Stimulated activated CD4-positive, alpha-beta T cell treated with anti-CD3 and anti-CD28 coated beads, Interleukin-4, amount 100 ng/mL, for 4 hours (primary cell): ENCODE results near the gene GAB4.

ENCODE experiments used
- DNase-seq, 2 experiments: peaks; one replicate each; pipeline ENCODE4 v3.0.0-alpha.2; 2020

GAB4 gene

DNA sequence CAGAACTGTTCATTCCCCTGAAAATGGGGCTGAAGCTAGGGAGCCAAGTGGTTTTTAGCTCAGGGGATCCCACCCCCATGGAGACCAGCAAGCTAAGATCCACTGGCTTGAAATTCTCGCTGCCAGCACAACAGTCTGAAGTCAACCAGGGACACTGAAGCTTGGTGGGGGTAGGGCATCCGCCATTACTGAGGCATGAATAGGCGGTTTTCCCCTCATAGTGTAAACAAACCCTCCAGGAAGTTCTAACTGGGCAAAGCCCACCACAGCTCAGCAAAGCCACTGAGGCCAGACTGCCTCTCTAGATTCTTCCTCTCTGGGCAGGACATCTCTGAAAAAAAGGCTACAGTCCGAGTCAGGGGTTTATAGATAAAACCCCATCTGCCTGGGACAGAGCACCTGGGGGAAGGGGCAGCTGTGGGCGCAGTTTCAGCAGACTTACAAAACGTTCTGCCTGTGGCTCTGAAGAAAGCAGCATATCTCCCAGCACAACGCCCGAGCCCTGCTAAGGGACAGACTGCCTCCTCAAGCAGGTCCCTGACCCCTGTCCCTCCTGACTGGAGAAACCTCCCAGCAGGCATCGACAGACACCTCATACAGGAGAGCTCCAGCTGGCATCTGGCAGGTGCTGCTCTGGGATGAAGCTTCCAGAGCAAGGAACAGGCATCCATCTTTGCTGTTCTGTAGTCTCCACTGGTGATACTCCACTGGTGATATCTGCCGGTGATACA is 32.7 kb downstream of the GAB4 start:
- no peak for DNase-seq

DNA sequence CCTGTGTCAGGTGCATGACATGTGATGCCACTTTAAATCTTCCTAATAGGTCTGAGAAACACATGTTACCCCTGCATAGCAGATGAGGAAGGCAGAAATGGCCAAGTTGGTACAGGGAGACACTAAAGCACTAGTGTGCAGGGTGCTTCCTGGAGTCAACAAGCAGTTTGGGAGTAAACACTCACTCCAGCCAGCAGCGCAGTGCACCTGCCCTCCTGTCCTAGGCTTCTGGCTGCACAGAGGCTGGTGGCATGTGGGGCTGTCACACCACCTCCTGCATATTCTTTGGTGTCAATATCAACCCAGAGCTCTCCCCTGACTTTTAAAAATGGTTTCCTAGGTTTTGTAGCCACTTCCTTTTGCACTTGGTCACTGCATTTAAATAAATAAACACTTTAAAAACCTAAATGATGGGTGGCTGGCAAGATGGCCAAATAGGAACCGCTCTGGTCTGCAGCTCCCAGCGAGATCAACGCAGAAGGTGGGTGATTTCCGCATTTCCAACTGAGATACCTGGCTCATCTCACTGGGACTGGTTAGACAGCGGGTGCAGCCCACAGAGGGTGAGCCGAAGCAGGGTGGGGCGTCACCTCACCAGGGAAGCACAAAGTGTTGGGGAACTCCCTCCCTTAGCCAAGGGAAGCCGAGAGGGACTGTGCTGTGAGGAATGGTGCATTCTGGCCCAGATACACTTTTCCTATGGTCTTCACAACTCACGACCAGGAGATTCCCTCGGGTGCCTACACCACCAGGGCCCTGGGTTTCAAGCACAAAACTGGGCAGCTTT is 33.5 kb downstream of the GAB4 start:
- DNase-seq, result no peak

DNA sequence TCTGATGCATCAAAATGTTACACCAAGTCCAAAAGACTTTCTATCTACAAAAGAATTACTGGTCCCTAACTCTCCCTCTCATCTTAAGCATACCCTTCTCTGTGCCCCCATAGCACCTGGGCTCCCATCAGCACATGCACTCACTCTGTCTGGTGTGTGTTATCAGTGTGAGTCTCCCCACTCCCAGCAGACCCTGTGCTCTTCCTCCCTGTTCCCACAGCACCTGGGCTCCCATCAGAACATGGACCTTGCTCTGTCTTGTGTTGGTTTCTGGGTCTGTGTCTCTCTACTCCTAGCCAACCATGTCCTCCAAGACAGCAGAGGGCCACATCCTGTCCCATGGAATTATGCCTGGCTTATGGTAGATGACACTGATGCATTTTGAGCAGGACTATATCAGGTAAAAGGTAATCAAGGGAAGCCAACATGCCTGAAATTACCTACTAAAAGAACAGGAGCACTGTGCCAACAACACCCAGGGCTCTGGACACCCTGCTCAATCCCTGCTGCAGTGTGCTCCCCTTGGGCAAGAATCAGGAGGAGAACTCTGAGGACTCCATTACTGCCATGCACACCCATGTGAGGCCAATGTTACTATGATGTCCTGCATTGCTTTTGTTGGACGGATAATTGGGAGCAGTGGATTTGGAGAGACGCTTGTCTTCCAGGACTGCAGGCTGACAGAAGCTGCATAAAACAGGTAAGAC is 34.3 kb downstream of the GAB4 start:
- DNase-seq, result no peak

DNA sequence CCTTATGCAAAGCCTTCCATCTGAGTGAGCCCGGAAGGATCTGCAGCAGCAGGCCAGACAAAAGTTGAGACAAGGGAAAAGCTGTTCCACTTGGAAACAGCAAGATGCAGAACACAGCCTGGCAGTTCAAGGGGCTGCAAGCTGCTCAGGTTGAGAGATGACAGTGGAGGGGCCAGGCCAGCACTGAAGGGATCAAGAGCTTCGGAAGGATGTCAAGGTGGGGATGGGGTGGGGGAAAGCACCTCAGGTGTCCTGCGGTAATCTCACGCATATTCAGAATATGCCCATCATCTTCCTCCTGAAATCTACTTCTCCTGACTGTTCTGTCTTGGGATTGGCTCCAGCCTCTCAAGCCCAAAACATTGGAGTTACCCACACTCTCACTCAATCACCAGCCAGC is 35.7 kb downstream of the GAB4 start:
- no peak for DNase-seq

DNA sequence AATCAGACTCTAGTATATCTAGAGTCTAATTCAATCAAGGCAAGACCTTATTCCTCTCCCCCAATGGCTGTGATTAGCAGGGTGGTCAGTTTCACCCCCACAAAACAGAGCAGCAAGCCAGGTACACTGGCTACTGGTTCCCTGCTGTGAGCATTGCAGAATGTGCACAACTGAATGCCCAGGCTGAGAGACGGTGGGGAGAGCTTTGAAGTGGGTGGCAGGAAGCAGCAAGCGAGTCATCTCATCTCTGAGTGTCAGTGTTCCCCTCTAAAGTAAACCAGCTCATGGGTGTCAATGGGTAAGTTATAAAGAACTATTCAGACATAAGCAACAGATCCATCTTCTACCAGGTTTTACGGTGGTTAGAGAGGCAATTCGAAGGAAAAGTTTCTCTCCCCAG is 37.6 kb downstream of the GAB4 start:
- DNase-seq, result no peak

DNA sequence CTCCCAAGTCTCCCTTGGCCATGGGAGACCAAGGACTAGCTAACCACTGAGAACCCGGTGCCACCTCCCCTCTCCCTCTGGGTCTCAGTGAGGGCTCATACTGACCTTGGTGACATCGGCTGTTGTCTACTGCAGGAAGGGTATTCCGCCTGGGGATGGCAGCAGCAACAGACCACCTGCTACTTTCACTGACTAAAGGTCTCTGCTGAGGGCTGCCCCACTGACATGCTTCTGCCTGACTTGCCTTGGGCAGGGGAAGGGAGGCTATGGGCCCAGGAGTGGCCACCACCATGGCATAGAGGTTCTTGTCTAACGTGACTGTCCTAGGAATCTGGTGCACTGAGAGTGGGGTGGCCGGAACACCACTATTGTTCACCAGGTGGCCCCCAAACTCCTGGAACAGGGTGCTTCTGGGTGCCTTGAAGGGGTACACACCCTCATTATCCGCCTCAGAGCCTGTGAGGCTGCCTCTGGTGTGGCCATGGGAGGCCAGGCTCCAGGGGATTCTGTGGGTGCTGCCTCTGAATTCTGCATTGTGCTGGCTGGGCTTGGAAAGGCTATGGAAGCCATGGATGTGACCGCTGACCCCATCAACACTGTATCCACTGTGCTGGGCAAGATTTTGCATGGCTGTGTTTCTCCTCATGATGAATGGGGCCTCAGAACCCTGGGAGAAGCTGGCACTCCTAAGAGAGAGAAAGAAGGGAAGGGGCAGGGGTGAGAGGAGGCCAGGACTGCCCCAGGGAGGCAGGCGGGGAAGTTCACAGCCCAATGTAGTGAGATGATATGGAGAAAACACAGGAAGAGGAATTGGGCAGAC is 38.3 kb downstream of the GAB4 start:
- DNase-seq, result no peak

DNA sequence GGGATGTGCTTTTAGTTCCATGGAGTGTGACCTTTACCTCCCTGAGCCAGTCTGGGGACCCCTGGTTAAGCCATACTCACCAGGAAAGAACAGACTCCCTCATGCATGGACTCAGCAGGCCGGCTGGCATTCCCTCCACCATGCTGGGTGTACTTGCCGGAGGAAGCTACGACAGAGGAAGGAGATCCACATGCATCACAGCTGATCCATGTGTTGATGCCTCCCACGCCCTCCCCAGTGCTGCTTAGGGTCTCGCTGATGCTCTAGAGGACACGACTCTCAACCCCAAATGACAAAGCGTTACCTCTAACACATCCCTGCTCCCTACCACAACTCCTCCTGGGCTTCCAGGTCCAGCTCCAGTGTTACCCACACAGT is 39.8 kb downstream of the GAB4 start:
- no peak for DNase-seq

DNA sequence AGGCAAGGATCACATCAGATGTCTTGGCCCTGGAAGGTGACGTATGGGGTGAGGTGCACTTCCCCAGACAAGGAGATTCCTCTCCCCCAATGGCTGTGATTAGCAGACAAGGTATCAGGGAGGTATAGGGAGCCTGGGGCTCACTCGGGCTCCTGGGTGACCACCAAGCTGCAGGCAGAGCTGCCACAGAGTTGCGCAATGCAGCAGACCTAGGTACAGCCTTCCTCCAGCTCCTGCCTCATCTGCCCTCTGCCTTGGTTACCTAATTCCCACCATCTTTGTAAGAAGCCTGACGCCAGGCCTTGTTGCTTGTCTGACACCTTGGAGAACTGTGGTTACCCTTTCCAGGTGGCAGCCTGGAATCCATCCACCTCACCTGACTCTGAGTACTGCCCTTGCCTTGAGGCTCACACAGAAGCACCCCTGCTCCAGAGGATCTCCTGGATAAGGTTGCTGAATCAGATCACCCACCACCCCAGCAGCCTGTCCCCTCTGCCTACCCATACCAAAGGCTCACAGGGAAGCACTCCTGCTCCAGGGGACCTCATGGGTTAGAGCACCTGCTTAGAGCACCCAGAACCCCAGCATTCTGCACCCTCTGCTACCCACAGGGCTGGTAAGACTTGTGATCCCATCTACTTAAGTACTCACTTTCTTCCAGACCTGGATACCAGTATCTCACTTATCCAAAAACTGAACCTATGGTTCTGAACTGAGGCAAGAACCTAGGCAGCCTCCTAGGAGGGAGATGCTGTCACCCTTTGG is 40.4 kb downstream of the GAB4 start:
- DNase-seq, result no peak

DNA sequence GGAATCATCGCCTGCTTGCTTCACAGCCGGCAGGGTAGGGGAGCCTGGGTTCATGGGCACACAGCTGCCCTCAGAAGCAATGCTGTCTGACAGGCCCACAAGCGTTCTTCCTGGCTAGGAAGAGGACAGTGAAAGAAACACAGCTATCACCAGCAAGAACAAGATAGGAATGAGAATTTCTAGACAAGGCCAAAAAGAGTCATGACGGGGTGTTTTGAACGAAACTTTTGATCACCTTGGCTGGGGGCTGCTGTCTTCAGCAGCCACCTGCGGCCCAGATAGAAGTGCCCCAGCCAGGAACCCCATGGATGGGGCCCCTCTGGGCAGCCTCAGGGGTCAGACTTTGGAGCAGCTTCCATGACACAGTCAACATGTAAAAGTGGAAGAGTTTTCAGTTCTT is 41.8 kb downstream of the GAB4 start:
- DNase-seq, result no peak

DNA sequence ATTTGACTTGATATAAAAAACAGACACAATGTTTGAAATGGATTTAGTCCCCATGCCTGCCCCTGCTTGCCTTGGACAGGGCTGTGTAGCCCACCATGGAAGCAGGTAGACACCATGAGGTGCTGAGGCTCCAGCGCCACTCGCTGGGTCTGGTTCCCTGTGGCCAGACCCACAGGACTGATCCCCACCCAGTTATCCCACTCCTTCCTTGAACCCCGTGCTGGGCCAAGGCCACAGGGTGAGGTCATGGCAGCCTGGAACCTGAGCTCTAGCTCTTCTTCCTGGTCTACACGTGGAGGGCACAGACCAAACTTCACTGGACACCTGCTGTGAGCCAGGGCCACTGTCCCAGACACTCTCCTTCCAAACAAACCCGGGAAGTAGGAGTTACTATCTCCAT is 42.5 kb downstream of the GAB4 start:
- DNase-seq, result no peak

DNA sequence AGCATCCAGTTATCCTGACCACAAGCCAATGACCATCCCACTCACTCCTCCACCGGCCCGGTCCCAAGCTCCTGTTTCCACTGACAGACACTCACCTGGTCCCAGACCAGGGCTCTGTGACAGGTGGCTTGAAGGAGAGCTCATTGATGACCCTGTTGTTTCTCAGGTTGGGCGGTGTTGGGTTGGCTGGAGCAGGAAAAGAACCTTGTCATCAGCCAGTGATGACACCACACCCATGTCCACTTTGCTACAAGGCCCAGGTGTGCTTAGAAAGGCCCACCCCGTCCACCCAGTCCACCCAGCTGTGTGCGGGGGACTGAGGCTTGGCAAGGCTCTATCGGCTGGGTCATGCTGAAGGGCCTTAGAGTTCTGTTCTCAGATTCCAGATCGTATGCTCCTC is 42.9 kb downstream of the GAB4 start:
- DNase-seq, result no peak

DNA sequence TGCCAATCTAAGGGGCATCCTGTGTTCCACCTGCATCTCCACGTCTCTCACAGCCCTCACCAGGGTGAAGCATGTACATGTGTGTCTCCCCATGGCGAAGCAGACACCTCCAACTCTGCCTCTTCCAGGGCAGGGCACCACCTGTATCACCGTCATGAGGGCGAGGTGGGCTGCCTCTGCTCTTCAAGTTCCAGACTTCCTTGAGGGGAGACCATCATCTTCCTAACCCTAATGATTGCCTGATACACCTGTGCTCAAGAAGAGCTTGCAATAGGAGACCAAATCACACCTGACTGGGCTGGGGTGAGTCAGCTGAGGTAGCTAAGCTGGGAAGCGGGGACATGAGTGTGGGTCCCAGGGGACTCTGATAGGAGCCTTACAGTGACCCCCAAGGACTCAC is 43.7 kb downstream of the GAB4 start:
- no peak for DNase-seq

DNA sequence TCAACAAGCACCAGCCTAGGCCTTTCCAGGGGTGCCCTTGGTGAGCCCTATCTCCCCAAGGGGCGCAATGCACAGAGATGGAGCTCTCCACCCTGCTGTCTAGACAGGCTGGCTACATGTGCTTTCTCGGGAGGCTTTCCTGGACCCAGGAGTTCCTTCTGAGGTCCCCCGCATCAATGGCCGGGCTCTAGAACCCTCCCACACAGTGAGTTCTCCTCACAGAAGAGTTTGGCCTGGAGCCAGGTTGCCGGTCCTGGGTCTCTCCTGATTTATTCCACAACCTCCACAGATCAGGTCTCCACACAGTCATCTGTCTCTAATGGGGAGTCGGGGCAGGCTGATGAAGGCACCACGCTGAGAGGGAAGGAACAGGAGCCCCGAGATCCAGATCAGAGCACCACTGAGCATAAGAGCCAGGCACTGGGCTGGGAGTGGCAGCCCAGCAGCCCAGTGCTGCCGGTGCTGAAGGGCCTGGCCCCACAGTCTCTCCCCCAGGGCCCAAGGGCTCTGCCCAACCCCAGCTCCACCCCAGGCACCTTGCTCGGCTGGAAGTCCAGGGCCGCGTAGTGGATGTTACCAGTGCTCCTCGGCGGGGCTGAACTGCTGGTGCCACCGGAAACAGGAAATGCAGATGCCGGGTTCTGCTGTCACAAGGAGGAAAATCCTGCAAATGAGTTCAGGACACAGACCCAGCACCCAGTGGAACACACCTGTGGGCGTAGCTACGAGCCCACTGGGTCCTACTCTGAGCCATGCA is 44.7 kb downstream of the GAB4 start:
- no peak for DNase-seq

DNA sequence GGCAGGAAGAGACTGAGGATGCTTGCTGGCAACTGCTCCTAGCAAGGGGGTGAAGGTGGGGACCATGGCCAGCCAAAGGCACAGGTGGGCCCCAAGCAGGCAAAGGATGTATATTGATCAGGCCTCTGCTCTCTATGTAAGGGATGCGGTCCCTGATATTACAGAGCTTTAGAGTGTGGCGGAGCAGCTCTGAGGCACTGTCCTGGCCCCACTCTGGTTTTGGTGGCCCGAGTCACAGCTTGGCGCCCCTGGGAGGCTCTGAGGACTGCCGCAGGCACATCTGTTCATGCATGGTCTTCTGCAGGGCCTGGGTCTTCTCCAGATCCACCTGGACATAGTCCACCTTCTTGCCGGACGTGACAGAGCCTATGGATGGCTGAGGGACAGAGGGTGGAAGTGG is 45.5 kb downstream of the GAB4 start:
- no peak for DNase-seq

DNA sequence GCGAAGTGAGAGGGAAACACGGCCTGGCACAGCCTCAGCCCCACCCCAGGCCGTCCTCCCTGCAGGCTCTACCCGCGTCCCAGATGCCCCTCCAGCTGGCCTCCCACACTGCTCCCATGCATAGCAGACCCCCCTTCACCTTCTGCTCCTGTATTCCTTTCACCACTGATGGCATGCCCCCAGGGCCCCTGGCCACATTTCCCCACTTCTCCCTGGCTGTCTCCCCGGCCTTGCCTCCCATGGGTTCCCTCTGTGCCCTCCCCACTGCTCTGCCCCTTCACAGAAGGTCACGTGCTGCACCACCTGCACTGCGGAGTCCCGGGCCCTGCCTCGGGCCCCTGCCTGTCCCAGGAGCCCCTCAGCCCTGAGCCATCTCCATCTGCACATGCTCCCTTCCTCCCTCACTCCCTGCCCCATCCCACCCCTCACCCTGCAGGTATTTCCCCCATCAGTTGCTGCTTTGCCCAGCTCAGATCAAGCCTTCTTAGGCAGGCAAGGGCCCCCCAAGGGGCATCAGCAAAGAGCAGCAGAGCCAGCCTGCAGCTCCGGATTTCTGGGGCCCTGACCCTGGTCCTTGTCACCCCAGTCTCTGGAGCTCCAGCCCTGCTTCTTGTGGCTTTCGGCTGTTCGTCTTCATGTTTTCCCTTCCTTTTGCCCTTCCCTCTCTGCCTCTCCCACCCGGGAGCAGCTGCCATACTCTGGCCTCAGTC is 46.4 kb downstream of the GAB4 start:
- no peak for DNase-seq

DNA sequence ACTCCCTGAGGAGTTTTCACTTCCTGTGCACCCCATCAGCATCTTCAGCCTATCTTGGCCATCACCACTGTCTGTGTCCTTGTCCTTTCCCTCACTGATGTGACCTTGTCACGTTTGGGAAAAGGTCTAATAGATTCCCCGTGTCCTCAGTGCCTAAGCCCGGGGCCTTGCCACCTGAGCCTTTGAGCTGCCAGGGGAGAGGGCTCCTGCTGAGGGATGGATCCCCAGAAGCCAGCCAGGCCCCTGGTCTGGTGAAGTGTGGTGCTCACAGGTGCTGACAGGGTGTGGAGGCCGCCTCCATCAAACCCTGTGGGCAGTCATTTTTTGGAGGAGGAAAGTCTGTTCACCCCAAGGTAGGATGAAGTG is 47.2 kb downstream of the GAB4 start:
- no peak for DNase-seq

DNA sequence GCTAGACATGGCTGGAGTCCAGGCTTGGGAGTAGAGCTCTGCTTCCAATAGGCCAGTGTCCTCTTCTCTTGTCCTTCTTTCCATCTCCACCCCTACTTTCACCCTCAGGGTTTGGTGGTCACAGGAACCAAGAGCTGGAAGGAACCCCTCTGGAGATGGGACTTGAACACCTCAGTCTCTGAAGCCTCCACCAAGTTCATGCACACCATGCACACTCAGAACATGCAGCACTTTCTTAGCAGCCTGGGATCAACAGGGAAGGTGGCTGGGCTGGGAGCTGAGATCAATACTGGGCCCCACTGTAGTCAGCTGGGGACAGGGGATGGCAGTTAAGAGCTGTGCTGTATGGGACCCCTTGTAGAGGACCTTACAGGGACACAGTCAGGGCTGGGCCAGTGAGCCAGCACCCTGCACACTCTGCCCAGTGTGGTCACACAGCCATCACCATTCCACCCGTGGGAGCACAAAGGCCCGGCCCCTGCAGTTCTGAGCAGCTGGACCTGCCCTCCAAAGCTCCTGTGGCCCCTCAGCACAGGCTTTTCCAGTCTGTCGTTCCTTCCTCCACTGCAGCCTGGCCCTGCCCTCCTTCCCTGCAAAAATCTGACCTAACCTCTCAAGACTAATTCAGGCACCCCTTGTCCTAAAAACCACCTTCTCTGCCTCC is 47.7 kb downstream of the GAB4 start:
- no peak for DNase-seq

DNA sequence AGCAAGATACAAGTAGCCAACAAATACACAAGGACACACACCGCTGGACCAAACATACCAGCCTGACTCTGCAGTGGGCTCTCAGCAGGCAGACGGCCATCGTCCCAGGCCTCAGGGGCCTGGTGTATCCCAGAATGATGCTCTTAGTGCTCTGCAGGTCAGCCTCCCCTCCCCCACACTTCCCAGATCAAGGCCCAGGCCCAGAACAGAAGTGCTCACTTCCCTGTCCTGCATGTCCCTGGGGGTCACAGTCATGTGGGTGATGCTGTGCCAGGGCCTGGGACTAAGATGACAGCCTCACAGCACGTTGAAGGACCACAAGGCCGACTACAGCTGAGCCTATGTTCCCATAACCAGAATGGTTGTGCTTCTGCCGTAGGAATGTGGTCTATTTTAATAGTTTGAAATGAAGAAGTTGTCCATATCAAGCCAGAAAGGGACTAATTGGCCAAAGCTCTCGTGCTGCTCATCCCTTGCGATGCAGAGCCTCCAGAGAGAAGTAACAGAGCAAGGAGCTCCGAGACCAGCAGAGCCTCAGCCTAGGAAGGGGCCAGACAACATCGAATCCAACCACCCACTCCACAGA is 48.6 kb downstream of the GAB4 start:
- DNase-seq, result no peak

DNA sequence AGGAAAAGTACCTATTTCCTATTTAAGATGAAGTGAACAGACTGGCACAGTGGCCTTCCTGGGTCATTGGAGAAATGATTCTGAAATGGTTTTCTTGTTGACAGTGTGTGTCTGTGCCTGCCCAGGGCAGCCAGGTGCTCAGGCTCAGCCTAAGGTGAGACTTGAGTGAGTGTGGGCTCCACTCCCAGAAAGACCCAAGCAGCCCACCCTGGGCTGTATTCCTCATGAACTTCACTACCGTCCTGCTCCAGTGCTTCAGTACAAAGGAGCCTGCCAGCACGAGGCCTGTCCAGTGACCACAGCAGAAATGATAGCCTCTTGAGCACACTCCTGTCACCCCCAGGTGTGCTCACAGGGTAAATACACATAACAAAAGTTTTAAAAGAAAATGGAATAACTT is 49.5 kb downstream of the GAB4 start:
- DNase-seq, result no peak

DNA sequence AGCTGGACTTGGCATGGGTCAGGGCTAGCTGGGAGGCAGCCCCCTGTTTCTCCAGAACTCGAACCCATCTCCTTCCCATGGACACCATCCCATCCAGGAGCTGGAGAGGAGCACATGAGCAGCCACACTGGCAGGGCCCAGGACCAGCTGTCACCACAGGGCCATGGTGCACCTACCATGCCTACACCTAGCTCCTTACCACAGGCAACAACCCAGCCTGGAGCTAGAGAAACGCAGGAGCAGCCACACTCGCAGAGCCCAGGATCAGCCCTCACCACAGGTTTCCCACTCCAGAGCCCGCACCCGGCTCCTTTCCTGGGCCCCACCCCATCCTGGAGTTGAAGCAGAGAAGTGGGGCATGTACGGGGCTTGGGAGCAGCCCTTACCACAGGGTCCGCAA is 50.2 kb downstream of the GAB4 start:
- no peak for DNase-seq
